ENCODE data around the gene ANTXR2. TPM values are rescaled to one million over a fixed set of nuclear protein-coding genes. Genes with fewer than 3 reads are reported as not detected.

ANTXR2 gene
- total and polyA plus RNA-seq, 7 donors = 3.3 to 21.9 (median 10.3) TPM

DNA sequence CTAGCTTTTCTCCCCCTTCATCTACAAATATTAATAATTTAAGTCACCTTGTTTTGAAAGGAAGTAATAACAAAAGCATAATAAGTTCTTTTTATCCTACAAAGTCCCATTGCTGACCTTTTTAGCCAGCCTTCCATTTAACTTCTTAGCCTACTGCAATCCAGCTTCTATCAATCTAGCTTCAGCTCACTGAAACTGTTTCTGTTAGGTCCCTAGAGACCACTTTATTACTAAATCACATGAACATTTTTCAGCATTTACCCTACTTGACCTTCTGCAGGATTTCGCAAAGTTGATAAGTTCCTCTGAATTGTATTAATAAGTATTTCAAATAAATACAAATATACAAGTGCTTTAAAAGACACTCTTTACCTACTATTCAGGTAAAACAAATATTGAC is 186.5 kb downstream of the ANTXR2 start:
- 69 to 86% (median 77%) methylated on average over 1 of the region's 1 CpG for WGBS, 3 donors
- intact Hi-C loops (cut with DNase I) = no loop called here
- Histone ChIP-seq H3K27ac (no peak overlapping the region), H3K27me3 (ENCODE audit: insufficient read depth in 3 of 3, low read length in 2 of 3) (no peaks in the 10 kb centered on the region), H3K9me3 (no peaks in the 10 kb centered on the region), H3K4me3 (no peak overlapping the region), H3K4me1 (no peaks in the 10 kb centered on the region), H3K36me3 (ENCODE audit: insufficient read depth in 1 of 2, low read depth in 1 of 2) (no peaks in the 10 kb centered on the region)
- ATAC-seq (no peak), DNase-seq (no peak)
- TF ChIP-seq, protein P1, sequence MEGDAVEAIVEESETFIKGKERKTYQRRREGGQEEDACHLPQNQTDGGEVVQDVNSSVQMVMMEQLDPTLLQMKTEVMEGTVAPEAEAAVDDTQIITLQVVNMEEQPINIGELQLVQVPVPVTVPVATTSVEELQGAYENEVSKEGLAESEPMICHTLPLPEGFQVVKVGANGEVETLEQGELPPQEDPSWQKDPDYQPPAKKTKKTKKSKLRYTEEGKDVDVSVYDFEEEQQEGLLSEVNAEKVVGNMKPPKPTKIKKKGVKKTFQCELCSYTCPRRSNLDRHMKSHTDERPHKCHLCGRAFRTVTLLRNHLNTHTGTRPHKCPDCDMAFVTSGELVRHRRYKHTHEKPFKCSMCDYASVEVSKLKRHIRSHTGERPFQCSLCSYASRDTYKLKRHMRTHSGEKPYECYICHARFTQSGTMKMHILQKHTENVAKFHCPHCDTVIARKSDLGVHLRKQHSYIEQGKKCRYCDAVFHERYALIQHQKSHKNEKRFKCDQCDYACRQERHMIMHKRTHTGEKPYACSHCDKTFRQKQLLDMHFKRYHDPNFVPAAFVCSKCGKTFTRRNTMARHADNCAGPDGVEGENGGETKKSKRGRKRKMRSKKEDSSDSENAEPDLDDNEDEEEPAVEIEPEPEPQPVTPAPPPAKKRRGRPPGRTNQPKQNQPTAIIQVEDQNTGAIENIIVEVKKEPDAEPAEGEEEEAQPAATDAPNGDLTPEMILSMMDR (IDR thresholded peaks at IDR 0.05) = no peak

DNA sequence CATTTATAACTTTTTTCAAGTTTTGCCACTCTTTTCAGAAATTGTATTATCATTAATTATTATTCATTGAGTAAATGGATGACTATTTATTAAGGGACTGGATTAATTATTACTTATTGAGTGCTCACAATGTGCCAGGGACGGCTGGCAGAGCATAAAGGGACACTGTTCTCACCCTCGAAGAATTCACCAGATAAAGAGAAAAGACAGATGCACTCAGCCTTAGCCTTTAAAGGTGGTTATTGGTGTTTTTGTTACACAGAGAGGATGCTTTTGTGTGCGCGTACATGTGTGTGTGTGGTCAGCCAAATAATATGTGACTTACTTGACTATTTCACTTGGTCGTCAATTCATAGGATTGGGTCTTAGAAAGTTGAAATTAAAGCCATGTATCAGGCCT is 187.0 kb downstream of the ANTXR2 start:
- no peak overlapping the region for H3K27ac ChIP-seq
- 73 to 89% (median 84%) methylated on average over 5 of the region's 5 CpGs for WGBS, 3 donors
- H3K36me3 ChIP-seq (ENCODE audit: insufficient read depth in 1 of 2, low read depth in 1 of 2) = no peaks in the 10 kb centered on the region
- H3K4me3 ChIP-seq = no peak overlapping the region
- TF ChIP-seq, protein P1 (IDR thresholded peaks at IDR 0.05) = no peak
- no peak for DNase-seq
- intact Hi-C loops (cut with DNase I) = no loop called here
- no peaks in the 10 kb centered on the region for H3K4me1 ChIP-seq
- ATAC-seq = no peak
- no peaks in the 10 kb centered on the region for H3K27me3 ChIP-seq (ENCODE audit: insufficient read depth in 3 of 3, low read length in 2 of 3)
- H3K9me3 ChIP-seq = no peaks in the 10 kb centered on the region

DNA sequence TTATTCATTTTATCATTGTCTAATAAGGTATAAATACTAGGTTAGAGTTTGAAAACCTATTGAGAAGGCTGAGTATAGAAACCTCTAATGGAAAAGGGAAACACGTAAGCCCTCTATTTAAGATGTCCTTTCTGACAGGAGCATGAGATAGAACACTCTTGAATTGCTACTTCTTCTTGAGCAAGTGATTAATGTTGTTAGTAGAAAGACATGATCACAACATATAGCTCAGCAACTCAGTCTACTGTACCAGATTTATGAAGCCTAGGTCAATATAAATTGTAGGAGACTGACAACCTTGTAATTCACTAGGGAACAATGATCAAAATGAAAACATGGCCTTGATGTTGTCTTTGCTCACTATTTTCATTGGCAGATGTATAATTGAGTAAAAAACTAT is 189.7 kb downstream of the ANTXR2 start:
- Histone ChIP-seq H3K4me3 (no peak overlapping the region), H3K4me1 (no peaks in the 10 kb centered on the region), H3K9me3 (no peaks in the 10 kb centered on the region), H3K36me3 (ENCODE audit: insufficient read depth in 1 of 2, low read depth in 1 of 2) (no peaks in the 10 kb centered on the region), H3K27me3 (ENCODE audit: insufficient read depth in 3 of 3, low read length in 2 of 3) (no peaks in the 10 kb centered on the region), H3K27ac (no peak overlapping the region)
- DNase-seq (no peak), ATAC-seq (no peak)
- TF ChIP-seq, protein P1 (IDR thresholded peaks at IDR 0.05) = no peak
- intact Hi-C loops (cut with DNase I) = no loop called here
- WGBS, 3 donors = 93 to 95% (median 95%) methylated on average over 1 of the region's 1 CpG

DNA sequence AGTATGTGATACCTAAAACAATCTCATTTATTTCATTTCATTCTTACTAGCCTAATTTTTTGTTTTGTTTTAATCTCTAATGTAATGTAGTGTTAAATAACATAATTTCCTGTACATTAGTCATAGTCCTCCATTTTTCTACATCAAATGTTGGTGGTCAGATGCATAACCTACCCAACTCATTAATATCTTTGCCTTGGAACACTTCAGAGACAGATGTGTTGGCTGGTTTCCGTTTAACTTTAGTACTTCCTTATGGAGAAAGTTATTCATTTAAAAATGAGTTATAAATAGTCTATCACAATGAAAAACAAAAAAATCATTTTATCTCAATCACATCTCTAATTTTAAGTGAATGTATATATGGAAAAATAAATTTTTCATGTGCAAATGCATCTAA is 190.2 kb downstream of the ANTXR2 start:
- Histone ChIP-seq H3K27ac (no peak overlapping the region), H3K4me1 (no peaks in the 10 kb centered on the region), H3K27me3 (ENCODE audit: insufficient read depth in 3 of 3, low read length in 2 of 3) (no peaks in the 10 kb centered on the region), H3K4me3 (no peak overlapping the region), H3K9me3 (no peaks in the 10 kb centered on the region), H3K36me3 (ENCODE audit: insufficient read depth in 1 of 2, low read depth in 1 of 2) (no peaks in the 10 kb centered on the region)
- ATAC-seq = no peak
- DNase-seq = no peak
- TF ChIP-seq, protein P1 (IDR thresholded peaks at IDR 0.05) = no peak
- intact Hi-C loops (cut with DNase I) = no loop called here
- 17 to 28% (median 23%) methylated on average over 1 of the region's 1 CpG for whole genome bisulfite sequencing, 3 donors

DNA sequence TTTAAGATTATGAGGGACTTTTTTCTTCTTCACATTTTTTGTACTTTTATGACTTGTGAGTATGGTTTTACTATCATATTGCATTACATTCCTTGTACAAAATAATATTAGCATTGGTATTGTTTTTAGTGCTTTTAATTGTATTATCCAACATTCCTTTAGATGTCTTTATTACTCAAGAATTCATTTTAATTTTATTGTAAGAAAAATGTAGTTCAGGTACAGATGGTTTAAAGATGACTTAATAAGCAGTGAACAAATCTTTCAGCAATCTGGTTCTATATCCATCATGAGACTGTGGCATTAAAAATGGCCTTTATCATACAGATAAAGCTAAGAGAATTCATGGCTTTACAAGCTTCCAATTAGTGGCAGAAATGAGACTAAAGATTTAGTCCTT is 191.6 kb downstream of the ANTXR2 start:
- no peak for ATAC-seq
- no peak overlapping the region for H3K27ac ChIP-seq
- no peak overlapping the region for H3K4me3 ChIP-seq
- no peaks in the 10 kb centered on the region for H3K36me3 ChIP-seq (ENCODE audit: insufficient read depth in 1 of 2, low read depth in 1 of 2)
- intact Hi-C loops (cut with DNase I) = no loop called here
- H3K4me1 ChIP-seq = no peaks in the 10 kb centered on the region
- H3K27me3 ChIP-seq (ENCODE audit: insufficient read depth in 3 of 3, low read length in 2 of 3) = no peaks in the 10 kb centered on the region
- TF ChIP-seq, protein P1 (IDR thresholded peaks at IDR 0.05) = no peak
- no peak for DNase-seq
- no peaks in the 10 kb centered on the region for H3K9me3 ChIP-seq
